Uterus (tissue), 2 donors: ENCODE data around the gene TNPO3.

Experiments
- POLR2A ChIP-seq, 2 donors: fragments of 450-650 bp; IDR thresholded peaks; one replicate each; pipeline ENCODE4 v1.6.1; 2016; ENCODE audit warnings: antibody characterized with exemption in 2 of 2, mild to moderate bottlenecking in 1 of 2, moderate library complexity in 1 of 2
- TF ChIP-seq, protein P1 (sequence below), 4 experiments: fragments of 200-600 bp in 2 of 4; fragments of 450-650 bp in 2 of 4; sonication (generic) in 2 of 4; IDR thresholded peaks; one replicate each; pipeline ENCODE4 v1.5.1; 2016 to 2019; ENCODE audit warnings: antibody characterized with exemption in 4 of 4, mild to moderate bottlenecking in 2 of 4, moderate library complexity in 1 of 4

DNA sequence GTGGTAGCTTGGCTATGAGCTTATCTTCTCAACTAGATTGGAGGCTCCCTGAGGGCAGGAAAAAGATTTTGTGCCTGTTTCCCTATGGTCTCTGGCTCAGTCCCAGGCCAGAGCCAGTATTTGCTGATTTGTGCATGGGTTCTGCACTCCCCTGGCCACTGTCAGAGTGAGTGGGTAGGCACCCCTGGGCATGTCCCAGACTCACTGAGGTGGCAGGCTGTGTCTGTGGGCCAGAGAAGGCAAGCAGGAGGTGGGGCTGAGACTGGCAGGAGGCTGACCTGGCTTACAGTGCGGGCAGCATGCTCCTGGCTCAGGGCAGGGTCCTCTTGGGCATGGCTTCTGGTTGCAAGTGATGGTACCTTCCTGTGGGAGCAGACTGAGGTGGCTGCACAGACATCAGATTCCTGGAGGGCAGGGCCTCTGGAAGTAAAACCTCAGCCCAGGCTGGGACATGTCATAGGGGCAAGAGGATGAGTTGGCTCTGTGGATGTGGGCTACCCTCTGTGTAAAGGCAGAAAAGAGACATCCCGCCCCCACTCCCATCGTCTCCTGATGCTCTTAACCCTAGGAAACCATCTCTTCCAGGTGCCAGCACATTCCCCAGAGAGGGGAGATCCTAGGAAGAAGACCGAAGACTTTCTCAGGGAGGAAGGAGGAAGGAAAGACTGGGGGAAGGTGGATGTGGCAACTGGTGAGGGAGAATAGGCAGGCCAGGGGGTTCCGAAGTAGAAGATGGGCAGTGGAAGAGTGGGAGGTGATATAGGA is 148.7 kb downstream of the TNPO3 start:
- TF ChIP-seq, protein P1, sequence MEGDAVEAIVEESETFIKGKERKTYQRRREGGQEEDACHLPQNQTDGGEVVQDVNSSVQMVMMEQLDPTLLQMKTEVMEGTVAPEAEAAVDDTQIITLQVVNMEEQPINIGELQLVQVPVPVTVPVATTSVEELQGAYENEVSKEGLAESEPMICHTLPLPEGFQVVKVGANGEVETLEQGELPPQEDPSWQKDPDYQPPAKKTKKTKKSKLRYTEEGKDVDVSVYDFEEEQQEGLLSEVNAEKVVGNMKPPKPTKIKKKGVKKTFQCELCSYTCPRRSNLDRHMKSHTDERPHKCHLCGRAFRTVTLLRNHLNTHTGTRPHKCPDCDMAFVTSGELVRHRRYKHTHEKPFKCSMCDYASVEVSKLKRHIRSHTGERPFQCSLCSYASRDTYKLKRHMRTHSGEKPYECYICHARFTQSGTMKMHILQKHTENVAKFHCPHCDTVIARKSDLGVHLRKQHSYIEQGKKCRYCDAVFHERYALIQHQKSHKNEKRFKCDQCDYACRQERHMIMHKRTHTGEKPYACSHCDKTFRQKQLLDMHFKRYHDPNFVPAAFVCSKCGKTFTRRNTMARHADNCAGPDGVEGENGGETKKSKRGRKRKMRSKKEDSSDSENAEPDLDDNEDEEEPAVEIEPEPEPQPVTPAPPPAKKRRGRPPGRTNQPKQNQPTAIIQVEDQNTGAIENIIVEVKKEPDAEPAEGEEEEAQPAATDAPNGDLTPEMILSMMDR (IDR thresholded peaks at IDR 0.05) = no peak
- TF ChIP-seq POLR2A (IDR thresholded peaks at IDR 0.05) = no peak
